Hematopoietic multipotent progenitor cell (in vitro differentiated cells): ENCODE results near the gene MAGI2. TPM values are rescaled to one million over a fixed set of nuclear protein-coding genes. Genes with fewer than 3 reads are reported as not detected.
A peak's percentile ranks its signal among the peaks of the same experiment; 100 is the strongest.

Experiments
- DNase-seq, 3 donors: peaks; one replicate each; pipeline ENCODE4 v3.0.0-alpha.2; 2011 to 2015; ENCODE audit warnings: low read depth in 2 of 3, low spot score in 2 of 3
- total RNA-seq: library from RNA; depleted of rRNA; stranded (reverse); fragments of >200 nt; gene quantifications from one replicate; pipeline ENCODE4 v1.2.3, GENCODE V29; 2012

Gene MAGI2
- total RNA-seq, 1 donor, result 2.7 TPM

DNA sequence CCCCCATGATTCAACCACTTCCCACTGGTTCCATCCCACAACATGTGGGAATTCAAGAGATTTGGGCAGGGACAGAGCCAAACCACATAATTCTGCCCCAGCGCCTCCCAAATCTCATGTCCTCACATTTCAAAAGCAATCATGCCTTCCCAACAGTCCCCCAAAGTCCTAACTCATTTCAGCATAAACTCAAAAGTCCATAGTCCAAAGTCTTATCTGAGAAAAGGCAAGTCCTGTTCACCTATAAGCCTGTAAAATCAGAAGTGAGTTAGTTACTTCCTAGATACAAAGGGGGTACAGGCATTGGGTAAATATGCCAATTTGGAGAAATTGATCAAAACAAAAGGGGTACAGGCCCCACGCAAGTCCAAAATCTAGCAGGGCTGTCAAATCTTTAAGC is 272.9 kb downstream of the MAGI2 start:
- no peak for DNase-seq

DNA sequence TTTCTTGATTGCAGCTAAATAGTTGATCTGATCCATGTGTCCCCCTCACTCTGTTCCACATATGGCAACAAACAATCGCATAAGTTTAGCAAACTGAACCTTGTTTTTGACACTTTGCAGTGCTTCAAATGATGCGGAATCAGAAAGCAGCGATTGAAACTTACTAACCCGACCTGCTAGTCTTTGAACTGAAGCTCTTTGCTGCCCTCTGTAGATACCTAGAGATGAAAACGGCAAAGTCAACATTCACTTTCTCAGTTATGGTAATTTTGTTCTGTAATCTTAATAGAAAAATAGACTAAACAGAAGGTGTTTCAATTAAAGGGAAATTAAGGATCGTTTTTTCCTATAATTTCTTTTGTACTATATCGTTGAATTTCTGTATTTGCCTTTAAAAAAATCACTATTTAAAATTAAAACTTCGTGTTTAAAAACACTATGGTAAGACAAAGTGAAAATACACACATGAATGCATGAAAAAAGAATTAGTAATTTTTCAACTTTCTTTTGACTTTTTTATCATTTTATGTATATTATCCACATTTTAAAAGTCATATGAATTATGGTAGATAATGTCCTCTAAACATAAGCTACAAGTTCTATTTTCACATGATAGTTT is 276.5 kb downstream of the MAGI2 start:
- DNase-seq, result peak in 2 of 3 donors; percentile 12 to 55

DNA sequence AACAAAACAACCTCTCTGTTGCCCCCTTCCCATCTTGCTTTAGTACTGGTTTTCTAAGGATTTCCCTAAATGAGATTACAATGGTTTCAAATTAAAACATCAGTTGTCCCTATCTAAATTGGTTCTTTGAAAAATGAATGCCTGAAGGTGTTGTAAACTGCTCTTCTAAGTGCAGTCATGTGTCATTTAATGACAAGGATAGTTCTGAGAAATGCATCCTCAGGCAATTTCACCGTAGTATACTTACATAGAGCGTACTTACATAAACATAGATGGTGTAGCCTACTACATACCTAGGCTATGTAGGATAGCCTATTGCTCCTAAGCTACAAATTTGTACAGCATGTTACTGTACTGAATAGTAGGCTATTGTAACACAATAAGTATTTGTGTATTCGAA is 278.1 kb downstream of the MAGI2 start:
- no peak for DNase-seq

DNA sequence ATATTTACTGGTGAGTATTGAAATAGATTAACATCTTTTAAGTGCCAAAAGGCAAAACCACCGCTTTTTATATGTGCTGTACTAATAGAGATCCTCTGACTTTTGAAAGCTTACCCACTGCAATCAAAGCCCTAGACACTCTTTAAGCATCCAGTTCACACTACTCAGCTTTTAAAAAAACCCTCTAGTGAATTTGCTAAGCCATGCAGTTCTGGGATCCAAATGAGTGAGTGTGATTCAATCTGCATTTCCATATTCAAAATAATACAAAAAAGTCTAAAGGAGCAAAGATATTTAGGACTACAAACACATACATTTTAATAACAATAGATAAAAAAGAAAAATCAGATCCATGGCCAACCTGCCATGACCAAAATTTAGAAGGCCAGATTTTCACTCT is 288.2 kb downstream of the MAGI2 start:
- no peak for DNase-seq

DNA sequence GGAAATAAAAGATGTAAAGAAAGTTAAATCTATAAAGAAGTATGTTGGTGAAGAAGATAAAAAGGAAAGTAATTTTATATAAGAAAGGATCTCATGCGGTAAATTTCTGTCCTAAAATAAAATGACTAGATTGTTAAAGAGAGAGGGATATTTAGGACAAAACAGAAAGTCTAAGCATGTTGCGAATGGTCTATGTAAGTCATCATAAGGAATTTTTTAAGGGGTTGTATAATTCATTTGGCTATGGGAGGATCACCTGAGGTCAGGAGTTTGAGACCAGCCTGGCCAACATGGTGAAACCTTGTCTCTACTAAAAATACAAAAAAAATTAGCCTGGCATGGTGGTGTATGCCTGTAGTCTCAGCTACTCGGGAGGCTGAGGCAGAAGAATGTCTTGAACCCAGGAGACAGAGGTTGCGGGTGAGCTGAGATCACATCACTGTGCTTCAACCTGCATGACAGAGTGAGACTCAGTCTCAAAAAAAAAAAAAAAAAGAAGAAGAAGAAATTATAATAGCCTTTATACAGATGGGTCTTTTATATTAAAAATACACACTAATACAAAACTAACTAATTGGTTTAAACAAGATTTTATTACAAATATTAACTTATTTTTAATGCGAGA is 294.3 kb downstream of the MAGI2 start:
- DNase-seq, result no peak

DNA sequence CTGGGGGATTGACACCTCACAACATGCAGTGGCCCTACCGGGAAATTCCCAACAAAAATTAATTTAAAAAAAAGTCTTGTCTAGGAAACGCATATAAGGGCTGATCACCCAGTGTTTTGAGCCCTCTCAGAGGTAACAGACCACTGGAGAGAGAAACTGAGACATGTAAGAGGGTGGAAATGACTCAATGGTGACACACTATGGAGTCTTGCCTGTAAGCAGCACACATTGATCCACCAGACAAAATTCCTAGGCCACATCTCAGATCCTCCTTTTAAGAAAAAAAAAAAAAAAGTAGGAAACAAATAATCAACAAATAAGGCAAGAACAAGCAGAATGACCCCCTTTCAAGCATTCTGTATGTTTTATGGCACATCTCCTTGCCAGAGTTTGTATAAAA is 296.2 kb downstream of the MAGI2 start:
- no peak for DNase-seq

DNA sequence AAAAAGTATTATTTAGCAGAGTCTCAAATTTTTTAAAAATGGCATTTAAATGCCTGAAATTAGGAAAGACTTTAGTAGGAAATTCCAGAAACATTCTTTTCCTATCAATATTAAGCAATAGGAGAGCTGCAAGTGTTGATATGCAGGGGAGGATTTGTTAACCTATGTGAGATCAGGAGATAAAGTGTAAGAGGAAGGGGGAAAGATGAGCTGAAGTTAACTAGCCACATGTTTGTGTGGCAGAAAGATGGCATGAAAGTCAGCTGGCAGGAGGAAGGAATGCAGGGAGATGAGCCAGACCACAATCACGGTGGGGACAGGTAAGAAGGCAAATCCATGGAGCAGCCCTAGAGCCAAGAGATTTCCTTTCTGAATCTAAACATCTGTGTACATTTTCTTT is 303.6 kb downstream of the MAGI2 start:
- no peak for DNase-seq

DNA sequence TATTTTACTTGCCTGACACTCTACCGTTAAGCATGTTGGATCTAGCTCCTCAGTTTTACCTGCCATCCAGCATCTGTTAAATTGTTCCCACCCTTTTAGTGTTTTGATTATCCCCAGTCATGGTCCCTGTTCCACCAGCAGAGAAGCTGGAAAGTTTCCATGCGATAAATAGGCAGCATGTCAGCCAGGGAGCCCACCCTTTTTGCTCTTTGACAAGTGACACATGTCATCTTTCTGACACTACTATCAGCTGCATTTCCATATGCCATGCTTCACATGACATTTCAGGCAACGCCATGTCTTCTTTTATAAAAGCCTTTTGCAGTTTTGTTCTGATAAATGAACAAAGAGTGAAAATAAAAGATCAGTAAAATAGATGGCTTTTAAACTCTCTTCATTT is 310.8 kb downstream of the MAGI2 start:
- no peak for DNase-seq

DNA sequence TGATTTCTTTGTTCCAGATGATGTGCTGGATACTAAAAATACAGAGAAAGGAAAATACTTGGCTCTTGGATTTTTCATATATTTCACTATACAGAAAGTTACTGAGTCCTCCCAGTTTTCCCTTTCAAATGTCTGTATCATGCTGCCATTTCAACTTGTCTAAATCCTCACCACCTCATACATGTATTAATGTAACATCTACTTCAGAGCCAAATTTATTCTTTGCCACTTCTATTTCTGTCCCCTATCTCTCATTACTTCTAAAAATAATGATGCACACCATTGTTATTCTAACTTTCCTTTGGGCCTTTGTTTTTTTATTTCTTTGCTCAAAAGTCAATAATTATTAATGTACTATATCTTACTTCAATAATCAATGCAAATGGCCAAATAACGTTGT is 312.2 kb downstream of the MAGI2 start:
- no peak for DNase-seq

DNA sequence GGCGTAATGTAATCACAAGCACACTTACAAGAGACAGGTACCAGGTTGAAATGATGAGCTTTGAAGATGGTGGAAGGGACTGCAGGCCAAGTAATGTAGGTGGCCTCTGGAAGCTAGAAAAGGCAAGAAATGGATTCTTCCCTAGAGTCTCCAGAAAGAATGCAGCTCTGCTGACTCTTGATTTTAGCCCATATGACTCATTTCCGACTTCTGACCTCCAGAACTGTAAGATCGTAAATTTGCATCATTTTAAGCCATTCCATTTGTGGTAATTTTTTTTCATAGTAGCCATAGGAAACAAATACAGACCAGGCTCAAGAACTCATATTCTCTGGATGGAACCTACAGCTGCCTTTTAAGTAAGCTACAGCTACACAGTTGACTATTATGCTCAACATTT is 315.5 kb downstream of the MAGI2 start:
- DNase-seq, result no peak

DNA sequence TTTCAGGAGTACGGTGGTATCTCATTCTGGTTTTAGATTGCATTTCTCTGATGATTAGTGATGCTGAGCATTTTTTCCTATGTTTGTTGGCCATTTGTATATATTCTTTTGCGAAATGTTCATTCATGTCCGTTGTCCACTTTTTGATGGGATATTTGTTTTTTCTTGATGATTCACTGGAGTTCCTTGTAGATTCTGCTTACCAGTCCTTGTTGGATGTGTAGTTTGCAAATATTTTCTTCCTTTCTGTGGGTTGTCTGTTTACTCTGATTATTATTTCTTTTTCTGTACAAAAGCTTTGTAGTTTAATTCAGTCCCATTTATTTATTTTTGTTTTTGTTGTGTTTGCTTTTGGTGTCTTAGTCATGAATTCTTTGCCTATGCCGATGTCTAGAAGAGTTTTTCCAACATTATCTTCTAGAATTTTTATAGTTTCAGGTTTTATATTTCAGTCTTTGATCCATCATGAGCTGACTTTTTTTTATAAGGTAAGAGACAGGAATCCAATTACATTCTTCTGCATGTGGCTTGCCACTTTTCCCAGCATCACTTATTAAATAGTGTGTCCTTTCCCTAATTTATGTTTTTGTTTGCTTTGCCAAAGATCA is 320.5 kb downstream of the MAGI2 start:
- DNase-seq, result no peak

DNA sequence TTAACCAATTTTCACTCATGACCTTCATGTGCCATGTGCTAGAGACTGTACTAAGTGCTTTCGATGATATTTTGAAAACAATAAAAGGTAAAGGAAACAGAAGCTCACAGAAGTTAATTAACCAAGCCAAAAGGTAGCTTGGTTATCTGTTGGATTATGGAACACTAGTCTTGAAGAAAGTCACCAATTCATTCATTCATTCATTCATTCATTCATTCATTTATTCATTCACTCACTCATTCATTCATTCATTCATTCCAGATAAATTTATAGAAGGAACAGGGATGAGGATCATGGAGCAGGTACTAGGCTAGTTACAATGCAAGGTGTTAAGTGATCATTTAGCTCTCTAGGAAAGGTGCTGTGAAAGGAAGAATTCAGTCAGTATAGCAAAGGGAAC is 322.8 kb downstream of the MAGI2 start:
- no peak for DNase-seq

DNA sequence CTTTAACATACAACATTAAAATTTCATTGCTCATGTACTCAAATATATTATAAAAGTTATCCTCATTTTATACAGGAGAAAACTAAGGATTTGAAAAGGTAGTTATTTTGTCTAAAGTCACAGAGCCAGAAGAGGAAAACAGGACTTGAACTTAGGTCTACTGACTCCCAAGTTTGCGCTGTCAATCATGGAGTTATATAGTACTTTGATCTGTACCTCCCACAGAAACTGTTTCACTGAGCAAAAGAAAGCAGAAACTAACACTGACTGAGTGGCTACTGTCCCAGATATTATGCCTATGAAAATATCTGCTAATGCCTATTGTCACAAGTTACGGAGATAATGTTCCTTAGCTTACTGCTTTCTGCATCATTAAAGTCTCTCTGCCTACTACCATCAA is 329.1 kb downstream of the MAGI2 start:
- DNase-seq, result no peak

DNA sequence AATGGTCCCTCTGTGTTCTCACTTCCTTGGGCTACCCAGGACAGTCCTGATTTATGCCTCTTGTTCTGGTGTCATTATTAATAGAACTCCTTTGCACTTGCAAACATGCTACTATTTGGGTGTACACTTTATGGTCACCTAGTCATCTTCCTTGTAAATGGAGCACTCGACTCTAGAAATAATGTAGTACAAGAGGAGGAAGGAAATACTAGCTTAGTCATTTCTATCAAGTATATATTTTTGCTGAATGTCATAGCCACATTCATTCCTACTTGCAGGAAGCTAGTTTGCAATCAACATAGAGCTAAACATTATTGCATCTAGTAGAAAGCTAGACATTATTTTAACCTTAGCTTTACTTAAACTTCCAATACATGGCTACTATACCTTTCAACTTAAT is 335.3 kb downstream of the MAGI2 start:
- DNase-seq, result no peak

DNA sequence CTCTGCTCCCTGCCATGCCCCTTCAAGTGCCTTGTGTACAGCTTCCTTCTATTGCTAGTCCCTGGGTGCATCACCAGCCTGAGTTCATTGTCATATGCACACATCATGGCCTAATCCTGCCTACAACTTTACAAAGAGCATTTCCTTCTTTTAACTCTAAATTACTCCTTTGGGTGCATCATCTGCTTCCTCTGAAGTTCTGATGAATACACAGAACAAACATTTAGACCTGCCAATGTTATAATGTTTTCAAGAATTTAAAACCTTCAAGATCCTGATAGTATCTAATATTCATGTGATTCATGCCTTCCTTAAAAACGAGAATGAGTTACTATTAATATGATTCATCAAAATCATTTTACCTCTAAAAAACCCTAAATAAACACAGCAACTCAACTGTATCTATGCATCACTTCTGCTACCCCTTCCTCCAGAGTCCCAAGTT is 357.1 kb downstream of the MAGI2 start:
- no peak for DNase-seq

DNA sequence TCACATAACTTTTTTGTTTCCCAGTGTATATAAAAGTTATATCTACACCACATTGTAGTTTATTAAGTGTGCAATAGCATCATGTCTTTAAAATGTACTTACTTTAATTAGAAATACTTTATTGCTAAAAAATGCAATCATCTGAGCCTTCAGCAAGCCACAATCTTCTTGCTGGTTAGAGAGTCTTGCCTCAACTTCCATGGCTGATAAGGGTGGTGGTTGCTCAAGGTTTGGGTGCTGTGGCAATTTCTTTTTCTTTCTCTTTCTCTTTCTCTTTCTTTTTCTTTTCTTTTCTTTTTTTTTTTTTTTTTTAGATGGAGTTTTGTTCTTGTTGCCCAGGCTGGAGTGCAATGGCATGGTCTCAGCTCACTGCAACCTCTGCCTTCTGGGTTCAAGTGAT is 360.0 kb downstream of the MAGI2 start:
- no peak for DNase-seq

DNA sequence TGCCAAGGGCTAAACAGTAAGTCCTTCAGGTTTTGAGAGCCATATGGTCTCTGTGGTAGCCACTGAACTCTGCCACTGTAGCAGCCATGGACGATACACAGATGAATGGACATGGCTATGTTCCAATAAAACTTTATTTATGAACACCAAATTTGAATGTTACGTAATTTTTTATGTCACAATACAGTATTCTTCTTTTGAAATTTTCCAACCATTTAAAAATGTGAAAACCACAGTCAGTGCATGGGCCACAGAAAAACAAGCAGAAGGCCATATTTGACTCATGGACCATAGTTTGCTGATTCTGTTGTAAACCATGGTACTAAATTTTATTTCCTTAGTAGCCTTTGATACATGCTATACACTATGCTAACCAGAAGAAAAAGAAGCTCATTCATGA is 361.8 kb downstream of the MAGI2 start:
- no peak for DNase-seq

DNA sequence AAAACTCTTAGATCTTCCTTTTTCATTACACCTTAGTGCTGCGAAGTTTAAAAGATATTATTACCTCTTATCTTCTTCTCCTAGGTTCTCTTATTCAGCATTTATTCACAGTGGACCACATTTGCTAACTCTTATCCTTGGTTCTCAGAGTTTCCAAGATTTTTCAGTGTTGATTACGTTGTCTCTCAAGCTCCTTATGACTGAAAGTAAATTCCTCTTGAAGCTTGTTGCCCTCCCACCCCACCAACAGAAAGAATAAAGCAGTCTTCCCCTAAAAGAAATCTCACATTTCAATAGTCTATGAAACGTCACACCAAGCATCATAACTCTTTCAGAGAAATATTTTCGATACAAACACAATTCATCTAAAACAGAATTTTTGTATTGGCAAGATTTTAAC is 362.5 kb downstream of the MAGI2 start:
- no peak for DNase-seq

DNA sequence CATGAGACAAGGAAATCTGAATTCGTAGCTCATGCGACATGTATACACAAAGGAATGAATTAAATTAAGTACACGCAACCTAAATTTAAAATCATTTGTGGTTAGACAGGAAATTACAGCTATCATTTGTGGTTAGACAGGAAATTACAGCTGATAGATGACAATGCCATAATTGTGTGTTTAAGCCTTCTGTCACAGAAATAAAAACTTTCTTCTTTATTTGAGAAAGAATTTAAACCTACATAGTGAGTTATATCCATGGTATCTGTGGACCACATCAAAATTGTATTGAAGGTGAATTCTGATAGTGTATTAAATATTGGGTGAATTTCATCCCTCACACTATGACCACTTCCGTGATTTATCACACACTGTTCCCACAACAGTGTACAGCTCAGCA is 362.9 kb downstream of the MAGI2 start:
- DNase-seq, result peak in 1 of 3 donors; percentile 6

DNA sequence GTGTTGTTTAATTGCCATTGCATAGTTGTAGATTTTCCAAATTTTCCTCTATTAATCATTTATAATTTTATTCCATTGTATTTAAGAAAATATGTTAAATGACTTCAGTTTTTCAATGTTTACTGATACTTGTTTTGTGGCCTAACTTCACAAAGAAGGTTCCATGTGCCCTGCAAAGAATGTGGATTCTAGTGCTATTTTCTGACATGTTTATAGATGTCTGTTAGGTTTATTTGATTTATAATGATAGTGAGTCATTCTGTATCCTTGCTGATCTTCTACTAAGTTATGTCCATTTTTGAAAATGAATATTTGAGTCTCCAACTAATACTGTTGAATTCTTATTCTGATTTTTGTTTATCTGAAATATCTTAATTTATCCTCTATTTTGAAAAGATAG is 369.0 kb downstream of the MAGI2 start:
- no peak for DNase-seq

DNA sequence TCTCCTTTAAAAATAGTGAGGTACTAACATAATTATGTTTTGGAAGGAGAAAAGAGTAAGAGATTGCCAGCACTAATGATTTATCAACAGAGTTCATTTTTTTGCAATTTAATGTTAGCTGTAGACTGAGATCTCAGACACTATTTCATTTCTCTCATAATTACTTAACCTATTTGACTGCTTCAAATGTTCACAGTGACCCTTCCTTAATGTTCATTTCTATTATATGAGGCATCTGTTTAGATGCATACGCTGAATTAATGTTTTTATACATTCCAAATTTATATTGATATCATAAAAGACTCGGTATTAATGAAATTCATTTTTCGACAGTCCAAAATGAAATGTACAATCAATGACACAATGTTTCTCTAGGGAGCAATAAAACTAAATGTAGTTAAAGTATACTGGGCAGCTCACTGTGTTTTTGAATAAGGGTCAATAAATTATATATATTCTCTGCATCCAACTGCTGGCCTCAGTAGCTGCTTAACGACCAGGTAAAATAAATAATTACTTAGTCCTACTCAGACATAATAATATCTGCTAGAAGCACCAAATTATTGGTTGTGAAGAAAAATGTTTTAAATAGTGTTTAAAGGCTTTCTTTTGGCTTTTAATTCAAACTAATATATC is 373.4 kb downstream of the MAGI2 start:
- DNase-seq, result no peak

DNA sequence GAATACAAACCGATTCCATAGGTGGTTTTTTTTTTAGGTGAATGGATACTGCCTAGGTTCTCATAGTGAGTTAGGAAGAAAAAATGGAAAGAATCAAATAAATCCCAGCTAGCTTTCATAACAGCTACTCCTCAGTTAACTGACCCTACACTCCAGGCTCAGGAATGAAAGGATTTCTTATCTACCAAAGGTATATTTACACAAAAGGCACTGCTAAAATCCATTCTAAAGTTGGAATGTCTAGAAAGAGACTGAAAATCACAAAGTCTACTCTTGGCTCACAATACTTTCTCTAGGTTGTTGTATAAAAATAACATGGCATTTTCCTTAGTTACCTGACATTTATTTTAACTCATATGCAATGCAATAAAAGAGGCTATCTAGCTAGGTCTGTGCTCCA is 375.2 kb downstream of the MAGI2 start:
- no peak for DNase-seq
